Activated T-cell treated with anti-CD3 and anti-CD28 coated beads, Interleukin-2, amount 50 U/mL, for 48 hours (primary cell): ENCODE results near the gene ASAP2.

Experiments used
- DNase-seq, 2 experiments: peaks; one replicate each; pipeline ENCODE4 v3.0.0-alpha.2; 2020

Gene ASAP2

DNA sequence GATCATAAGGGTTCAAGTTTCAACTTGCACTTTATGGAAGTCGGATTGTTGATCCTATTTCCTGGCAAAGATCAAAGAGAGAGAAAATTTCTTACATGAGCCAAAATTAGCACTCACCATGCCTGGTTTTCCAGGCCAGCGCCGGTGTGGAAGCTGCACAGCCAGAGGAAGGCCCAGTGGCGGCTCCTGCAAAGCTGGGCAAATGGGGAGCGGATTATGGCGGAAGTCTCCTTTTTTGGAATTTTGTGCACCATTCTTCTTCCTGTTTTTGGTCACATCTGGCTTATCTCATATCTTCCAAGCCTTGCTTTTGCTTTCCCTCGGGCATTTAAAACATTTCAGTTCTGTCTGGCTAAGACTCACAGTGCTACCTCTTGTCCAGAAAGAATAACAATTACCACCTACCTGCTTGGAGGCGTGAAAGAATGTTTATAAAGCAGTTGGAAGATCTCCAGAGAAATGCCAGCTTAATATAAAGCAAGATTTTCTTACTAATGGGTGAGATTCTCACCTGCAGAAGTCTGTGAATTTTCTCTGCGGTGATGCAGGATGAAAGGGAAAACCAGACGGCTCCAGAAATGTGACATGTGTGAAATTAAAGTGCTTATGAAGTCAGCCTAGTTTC lies 94.3 kb downstream of the ASAP2 start:
- DNase-seq: no peak

DNA sequence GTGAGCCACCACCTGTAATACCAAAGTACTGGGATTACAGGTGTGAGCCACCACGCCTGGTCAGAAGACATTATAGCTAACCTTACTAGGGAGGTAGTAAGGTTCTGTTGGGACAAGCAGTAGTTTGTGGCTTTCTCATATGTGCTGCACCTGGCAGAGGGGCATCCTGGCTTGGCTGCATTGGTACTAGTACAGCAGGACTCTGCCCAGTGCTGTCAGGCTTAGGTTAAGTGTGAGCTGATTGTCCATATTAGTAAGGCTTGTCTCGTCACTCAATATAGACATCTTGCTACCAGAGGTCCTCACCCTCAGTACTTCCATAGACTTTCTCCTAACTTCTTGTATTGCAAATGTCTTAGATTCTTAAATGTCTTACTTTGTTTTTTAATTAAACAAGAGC lies 96.1 kb downstream of the ASAP2 start:
- no peak for DNase-seq

DNA sequence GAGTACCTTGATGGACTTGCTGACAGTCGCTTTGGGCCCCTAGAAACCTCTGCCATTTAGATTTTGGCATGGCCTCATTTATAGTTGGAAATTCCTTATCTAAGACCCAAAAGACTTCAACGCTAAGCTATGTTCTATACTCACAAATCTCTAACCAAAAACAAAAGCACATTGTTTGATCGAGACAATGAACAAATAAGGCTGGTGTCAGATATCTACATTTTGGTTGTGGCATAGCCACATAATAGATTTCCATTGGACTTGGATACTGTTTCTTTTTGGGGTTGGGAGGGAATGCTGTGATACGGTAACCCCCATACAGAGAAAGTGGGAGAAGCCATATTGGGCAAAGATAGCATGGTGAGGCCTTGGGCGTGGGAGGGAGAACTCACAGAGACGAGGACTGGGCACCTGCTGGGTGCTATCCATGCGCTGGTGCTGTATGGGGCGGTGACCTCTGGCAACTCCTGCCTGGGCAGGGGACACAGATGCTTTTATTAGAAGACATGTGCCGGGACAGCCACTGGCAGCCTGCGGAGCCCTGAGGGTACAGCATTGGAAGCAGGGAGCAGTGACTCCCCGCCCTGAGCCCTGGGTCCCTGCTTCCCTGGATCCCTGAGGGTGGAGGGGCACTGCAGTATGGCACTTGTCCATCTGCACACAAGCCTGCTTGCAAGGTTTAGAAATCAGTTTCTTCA lies 97.1 kb downstream of the ASAP2 start:
- no peak for DNase-seq

DNA sequence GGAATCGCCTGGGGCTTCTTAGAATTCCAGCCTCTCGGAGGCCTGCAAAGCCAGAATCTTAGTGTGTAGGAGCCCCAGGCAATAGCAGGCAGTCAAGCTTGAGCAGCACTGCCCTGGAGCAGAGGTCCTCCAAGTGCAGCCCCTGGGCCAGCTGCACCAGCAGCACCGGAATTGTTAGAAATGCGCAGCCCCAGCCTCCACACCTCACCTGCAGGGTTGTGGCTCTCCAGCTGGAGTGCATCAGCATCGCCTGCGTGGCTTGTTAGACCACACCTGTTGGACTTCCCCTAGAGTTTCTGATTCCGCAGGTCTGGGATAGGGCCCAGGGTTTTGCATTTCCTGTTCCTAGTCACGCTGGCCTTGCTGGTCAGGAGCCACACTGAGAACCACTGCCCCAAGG lies 100.3 kb downstream of the ASAP2 start:
- DNase-seq: no peak

DNA sequence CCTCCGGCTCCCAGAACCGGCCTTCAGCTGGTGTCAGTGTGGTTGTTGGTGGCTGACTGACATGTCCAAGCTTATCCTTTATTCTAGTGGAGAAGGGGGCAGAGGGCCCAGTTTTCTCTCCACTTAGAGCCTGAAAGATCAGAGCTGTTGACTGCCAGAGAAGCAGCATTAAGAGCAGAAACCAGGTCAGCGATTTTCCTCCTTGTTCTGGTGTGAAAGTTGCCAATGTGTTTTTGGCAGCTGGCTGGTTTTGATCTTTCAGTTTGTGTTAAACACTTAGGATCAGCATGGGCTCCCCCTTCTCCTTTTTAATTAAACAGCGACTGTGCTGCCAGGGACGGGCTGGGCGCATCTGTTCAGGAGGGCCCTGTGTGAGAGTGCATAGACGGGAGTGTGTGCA lies 100.9 kb downstream of the ASAP2 start:
- no peak for DNase-seq

DNA sequence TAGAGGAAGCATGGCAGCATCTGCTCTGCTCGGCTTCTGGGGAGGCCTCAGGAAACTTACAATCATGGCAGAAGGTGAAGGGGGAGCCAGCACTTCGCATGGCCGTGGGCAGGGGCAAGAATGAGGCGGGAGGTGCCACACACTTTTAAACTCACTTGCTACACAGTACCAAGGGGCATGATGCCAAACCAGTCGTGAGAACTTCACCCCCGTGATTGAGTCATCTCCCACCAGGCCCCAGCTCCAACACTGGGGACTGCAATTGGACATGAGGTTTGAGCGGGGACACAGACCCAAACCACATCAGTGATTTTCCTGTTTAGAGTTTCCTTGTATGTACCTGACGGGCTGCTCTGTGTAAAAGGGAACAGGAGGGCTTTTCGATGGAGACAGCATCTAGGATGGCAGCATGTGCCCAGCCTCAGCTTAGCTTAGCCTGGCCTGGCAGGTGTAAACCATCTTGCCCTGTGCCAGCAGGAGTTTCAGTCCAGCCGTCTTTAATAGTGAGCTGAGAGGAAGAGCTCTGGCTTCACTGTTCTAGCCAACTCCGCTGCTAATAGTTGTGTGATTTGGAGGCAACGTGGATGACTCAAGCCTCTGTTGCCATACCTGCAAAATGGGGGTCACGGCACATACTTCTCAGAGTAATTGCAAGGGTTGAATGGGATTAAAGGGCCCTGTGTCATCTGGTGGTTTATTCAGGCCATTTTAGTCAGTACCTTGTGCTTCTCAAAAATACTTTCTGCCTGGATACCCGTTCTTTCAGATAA lies 101.8 kb downstream of the ASAP2 start:
- no peak for DNase-seq

DNA sequence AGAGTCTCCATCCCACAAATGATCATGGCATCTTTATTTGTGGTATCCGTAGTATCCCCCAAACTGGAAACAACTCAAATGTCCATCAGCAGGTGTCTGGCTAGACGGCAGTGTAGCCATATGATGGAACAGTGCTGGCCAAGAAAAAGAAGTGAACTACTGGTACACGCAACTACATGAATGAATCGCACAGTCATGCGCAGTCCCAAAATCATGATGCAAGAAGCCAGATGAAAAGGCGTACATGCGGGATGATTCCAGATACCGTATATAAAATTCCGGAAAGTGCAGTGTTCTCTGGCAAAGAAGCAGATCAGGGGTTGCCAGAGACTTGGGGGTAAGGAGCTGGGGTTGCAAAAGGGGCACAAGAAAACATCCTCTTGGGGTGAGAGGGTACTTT lies 102.5 kb downstream of the ASAP2 start:
- no peak for DNase-seq

DNA sequence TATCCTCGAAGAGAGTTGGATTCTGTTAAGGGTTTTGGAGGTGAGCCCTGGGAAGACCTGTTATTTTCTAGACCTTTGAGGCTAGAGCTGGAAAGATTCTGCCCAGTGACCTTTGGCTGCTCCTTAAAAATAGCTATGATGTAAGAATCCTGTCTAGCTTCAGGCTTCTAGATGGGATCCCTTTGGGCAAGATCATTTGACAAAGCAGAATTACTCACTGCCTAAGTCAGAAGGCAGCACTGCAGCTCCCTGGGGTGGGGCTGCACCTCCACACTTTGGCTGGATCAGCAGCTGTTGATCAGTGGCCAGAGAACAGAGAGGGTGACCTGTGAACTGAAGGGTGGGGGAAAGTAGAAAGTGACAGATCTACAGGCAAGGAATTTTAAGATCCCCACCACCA lies 103.8 kb downstream of the ASAP2 start:
- DNase-seq: no peak

DNA sequence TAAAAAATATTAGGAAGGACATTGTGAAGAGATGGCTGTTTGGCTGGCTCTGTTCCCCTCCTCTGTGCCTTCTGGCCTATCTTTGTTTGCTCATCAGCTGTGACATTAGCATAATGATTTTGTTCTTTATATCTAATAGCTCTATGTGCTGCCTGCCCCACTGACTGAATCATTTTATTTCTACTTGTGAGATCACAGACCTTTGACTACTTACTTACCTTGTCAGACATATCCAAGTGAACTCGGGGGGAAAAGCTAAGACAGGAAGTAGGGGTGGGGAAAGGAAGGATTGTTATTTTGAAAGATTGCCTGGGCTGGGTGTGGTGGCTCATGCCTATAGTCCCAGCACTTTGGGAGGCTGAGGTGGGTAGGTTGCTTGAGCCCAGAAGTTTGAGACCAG lies 104.2 kb downstream of the ASAP2 start:
- no peak for DNase-seq

DNA sequence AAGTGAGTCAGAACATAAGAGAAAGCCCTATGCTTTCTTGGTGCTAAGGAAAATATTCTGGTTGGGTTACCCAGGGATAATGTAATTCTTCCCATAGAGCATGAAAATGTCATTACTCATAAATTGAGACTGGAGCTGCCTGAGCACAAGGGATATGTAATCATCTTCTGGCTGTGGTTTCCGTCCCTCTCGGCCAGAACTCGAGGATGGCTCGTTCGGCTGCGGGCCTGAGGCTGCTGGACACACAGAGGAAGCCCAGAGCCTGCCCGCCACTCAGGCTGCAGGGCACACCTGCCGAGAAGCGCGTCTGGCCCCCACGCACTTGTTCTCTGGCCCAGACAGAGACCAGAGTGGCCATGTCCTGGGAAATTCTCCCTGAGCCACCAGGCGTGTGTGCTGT lies 104.9 kb downstream of the ASAP2 start:
- DNase-seq: no peak

DNA sequence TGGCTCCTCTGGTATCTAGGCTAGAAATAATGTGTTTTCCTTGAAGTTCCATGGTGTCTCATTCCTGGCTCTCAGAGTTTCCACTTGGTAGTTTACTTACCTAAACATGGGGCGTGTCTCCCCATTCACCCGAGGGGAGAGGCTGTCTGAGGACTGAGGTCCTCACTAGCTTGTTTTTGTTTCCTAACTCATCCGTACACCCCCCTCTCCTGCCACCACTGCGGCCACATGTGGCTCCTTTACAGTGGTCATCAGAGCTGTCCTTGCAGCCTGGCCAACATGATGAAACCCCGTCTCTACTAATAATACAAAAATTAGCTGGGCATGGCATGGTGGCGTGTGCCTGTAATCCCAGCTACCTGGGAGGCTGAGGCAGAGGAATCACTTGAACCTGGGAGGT lies 106.0 kb downstream of the ASAP2 start:
- no peak for DNase-seq

DNA sequence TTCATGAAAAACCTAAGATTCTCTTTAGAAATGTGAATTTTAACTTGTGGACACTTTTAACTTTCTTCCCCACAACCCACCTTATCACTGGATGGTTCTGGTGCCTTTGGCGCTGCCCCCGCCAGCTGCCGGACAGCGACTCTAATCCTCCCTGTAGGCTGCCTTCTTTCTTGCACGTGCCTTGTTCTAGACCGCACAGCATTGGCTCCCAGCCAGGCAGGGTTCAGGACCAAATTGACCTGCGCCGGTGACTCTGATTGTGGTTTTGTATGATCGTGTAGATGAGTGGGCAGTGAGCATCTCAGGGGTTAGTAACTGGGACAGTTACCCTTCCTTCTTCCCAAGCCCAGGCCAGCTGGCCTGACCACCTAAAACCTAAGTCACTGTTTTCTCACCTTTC lies 106.8 kb downstream of the ASAP2 start:
- DNase-seq: no peak

DNA sequence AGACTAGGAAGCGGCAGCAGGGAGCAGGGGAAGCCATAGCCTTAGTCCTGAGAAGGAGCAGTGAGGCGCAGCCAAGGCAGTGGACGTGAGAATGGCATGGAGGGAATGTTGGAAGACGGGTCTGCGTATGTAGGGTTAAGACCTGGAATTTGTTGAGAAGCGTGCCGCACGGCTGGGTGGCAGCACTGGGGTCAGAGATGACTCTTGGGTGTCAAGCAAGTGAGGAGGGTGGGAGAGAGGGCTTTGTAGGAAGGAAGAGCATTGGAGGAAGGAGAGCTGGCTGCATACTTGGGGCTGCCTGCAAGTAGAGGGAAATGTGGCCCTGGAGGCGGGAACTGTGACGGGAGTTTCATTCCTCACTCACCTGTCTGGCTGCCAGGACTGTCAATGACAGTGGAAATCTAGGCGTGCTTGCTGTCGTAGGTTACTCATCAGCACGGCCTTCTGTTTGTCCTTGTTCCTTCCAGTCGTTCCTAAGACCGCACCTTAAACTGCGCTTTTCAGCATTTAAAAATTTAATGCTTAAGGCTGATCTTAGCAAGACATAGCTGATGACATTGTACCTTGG lies 108.8 kb downstream of the ASAP2 start:
- DNase-seq: no peak

DNA sequence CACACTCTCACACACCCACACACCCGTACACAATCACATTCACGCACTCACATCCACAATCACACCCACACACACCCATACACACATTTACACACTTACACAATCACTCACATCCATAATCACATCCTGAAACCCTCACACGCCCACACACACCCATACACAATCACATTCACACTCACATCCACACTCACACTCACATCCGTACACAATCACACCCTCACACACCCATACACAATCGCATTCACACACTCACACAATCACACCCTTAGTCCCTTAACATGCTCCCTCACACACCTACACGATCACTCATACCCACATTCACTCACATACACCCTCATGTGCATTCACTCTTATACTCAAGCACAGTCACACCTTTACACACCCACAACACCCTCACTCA lies 110.9 kb downstream of the ASAP2 start:
- no peak for DNase-seq

DNA sequence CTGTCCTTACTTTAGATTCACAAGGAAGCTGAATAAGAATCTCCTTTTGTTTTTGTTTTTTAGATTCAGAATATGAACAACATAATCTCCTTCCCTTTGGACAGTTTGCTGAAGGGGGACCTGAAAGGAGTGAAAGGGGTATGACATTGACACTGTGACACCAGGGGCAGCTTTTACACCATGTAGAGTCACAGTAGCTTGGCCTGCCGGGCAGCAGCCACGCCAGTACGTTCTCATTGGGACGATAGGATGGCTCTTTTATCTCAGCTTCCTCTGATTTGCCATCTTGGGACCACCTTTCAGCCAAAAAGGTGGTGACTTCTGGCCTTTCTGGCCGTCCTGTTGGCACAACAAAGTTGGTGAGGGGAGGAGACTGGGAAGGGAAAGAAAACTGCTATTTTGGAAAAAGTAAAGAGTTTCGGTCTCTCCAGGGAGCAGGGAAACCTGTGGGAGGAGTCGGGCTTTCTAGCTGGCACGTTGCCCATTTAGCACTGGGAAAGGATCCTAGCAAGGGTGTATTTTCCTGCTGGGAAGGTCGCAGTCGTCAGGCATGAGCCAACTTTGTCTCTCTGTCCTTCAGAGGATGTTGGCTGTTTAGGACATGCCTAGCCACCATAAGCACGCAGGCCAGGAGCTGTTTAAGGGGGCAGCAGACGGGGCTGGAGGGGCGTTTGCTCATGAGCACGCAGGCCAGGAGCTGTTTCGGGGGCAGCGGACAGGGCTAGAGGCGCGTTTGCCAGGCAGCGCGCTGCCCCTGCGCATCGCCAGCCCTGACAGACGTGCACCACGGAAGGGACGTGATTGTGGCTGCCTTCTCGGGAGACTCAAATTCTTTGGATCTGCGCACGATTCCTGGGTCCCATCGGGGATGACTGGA lies 112.1 kb downstream of the ASAP2 start:
- no peak for DNase-seq

DNA sequence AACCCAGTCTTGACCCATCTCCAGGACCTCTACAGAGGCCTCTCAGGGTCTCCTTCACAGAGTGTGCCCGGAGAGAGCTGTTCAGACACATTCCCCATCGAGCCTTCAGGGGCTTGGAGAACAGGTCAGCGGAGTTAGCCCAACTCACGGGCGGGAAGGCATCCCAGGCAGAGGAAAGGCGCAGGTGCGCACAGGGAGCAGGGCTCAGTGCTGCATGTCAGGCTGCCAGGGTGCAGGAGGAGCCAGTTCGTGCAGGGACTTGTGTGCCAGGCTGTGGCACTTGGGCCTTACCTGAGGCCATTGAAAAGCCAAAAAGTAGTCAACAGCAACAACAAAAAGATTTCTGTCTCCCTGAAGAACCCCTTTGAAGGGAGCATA lies 112.7 kb downstream of the ASAP2 start:
- DNase-seq: no peak

DNA sequence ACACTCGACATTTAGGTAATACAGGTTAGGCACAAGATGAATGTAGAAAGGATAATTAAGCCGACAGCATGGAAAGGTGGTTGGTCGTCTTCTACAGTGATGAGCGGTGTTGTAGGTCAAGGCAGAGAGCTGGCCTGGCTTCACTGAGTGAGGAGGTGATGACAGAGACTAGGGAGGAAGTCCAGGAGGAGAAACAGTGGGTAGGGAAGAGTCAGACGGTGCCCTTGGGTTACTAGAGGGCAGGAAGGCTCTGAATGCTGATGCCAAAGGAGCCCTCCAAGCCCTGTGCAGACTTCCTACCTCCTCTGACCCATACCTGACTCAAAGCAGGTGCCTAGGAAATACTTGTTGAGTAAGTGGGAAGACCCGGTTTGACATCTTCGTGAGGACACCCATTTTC lies 116.0 kb downstream of the ASAP2 start:
- no peak for DNase-seq

DNA sequence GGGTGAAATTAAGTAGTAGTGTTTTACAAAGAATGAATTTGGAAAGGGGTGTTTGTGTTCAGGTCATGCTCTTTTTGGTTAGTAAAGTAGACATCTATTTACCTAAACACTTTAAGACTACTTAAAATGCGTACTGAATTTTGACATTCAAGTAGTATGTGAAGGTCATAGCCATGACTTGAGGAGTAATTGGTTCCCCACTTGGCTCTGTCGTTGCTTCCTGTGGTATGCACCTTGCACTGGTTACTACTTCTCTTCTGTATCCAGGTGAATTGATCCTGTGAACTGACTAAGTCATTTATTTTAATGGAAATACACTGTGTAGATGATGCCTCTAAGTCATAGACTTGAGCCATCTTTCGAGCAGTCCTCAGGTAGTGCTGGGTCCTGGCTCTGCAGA lies 118.8 kb downstream of the ASAP2 start:
- no peak for DNase-seq

DNA sequence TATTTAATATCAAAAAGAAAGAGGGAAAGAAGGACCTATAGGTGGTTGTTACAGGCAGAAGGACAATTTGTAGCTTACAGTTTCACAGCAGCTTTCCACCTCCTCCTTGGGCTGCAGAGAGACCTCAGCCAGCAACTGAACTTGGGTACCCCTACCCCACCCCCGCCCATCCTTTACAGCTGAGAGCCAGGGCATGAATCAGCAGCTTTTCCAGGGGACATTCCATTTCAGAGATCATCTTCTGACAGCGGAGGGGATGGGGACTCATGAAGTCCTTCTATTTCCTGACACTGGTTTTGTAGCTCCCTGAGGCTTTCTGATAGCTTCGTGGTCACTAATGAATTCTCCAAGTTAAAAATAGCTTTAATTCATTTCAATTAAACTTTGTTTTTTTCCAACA lies 120.4 kb downstream of the ASAP2 start:
- DNase-seq: no peak

DNA sequence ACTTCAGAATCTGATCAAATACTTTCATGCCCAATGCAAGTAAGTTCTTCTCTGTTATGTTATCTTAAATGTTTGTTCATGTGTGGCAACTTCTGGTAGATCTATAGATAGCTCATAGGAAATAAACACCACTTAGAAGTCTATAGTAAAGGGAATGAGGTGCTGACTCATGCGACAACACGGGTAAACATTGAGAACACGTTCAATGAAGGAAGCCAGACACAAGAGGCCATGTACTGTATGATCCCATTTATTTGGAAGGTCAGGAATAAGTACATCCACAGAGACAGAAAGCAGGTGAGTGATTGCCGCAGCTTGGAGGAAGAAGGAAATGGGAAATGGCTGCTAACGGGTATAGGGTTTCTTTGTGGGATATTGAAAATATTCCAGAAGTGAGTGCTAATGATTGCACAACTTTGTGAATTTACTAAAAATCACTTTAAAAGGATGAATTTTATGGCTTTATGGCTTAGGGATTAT lies 121.3 kb downstream of the ASAP2 start:
- no peak for DNase-seq

DNA sequence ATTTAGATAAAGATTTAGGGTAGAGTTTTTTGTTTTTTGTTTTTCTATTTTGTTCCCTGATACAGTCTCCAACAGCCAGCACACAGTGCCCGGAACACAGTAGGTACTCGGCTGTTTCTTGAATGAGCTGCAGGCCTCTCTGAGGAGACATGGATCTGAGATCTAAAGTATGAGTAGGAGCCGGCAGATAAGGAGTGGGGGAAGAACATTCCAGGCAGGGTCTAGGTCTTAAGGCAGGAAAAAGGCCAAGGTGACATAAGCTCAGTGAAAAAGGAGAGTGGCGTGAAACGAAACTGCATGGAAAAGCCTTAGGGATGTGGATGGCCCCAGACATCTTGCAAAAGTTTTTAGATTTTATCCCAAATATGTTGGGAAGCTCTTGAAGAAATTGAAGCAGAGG lies 122.3 kb downstream of the ASAP2 start:
- DNase-seq: no peak

DNA sequence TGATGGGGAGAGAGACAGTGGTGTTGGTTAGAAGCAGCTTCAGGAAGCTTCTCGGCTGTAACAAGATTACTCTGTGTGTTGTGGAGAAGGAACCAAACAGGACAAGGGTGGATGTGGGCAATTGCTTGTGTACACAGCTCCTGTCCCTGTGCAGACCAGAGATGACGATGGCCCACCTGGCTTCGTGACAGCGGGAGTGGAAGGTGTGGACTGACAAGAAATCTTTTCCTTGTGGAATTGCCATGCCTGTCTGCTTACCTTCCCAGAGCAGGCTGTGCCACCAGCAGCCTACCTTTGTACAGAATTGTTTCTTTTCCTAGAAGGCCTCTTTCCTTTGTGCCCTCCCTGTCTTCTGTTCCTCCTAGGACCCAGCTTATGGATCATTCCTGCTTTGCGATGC lies 122.9 kb downstream of the ASAP2 start:
- DNase-seq: no peak
